ENCODE results near the gene EEPD1.

GRCh38 chr7:36107926-36108631, 45.0 kb upstream of the EEPD1 start:
- TF ChIP-seq CTCF (IDR thresholded peaks at IDR 0.05) = no peak
- no peak for TF ChIP-seq POLR2A (IDR thresholded peaks at IDR 0.05)
- no peak for TF ChIP-seq POLR2AphosphoS5 (IDR thresholded peaks at IDR 0.05)
